SU-DHL-6 (cell line): ENCODE results near the gene NLGN1.

Source experiments
- EZH2phosphoT487 ChIP-seq: fragments of 200-600 bp; sonication (generic), shearing (Covaris generic); conservative IDR thresholded peaks from 2 replicates; pipeline ENCODE4 v1.6.1; 2018; ENCODE audit warnings: mild to moderate bottlenecking, antibody characterized with exemption, low read length, moderate library complexity, mixed read lengths
- TF ChIP-seq, protein P1 (sequence below): fragments of 200-600 bp; sonication (generic); IDR thresholded peaks from one replicate; pipeline ENCODE4 v1.5.1; 2017; ENCODE audit warnings: antibody characterized with exemption, mild to moderate bottlenecking, low read length, moderate library complexity; ENCODE audit not compliant: insufficient read depth, poor library complexity, severe bottlenecking

DNA sequence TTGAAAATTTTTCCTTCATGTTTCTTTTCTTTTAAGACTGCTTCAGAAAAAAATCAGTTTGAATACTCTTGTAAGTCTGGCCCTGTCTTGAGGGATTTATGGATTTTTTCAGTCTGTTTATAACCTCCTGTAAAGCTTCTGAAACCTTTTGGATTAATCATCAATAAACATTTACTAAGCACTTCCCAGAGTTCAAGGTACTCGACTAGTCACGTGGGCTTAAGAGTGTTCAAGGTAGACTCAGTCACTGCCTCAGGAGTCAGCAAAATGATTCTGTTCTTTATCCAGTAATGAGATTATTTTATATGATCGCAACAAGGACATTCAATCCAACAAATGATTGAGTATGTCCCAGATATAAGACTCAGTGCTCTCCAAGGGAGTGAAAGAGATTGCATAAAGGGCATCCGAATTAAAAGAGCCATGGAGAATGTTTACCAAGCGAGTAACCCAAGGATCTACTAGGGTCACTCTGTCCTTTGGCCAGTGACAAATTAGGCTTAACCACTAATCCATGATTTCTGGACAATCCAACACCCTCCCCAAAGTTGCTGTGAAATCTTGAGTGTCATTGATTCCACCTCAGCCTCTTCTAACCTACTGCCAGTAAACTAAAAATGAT lies 735.0 kb downstream of the NLGN1 start:
- TF ChIP-seq, protein P1, sequence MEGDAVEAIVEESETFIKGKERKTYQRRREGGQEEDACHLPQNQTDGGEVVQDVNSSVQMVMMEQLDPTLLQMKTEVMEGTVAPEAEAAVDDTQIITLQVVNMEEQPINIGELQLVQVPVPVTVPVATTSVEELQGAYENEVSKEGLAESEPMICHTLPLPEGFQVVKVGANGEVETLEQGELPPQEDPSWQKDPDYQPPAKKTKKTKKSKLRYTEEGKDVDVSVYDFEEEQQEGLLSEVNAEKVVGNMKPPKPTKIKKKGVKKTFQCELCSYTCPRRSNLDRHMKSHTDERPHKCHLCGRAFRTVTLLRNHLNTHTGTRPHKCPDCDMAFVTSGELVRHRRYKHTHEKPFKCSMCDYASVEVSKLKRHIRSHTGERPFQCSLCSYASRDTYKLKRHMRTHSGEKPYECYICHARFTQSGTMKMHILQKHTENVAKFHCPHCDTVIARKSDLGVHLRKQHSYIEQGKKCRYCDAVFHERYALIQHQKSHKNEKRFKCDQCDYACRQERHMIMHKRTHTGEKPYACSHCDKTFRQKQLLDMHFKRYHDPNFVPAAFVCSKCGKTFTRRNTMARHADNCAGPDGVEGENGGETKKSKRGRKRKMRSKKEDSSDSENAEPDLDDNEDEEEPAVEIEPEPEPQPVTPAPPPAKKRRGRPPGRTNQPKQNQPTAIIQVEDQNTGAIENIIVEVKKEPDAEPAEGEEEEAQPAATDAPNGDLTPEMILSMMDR = no peak
- no peak for TF ChIP-seq EZH2phosphoT487
